SK-N-SH treated with all-trans-retinoic acid at 6 μM for 48 hours (cell line): ENCODE measurements around the gene MON2.
"Not testable (repeated sequence)": the region's sequence is repeated elsewhere in the genome, so short reads cannot be mapped to it uniquely, and the experiment has no call there.

Source experiments
- ATAC-seq: fragments of 200-7000 bp; cut with Tn5 transposase; 3 replicates; pipeline ENCODE4 v1.9.1; 2020; ENCODE audit warnings: mild to moderate bottlenecking, moderate library complexity
- ARNTL ChIP-seq: fragments of 450-650 bp; formaldehyde crosslinking; IDR thresholded peaks from 2 replicates; pipeline ENCODE4 v1.5.0; 2020; ENCODE audit warnings: low read depth, mild to moderate bottlenecking, moderate library complexity, borderline replicate concordance
- BACH2 ChIP-seq: fragments of 250-450 bp; sonication (Bioruptor Pico); IDR thresholded peaks from 2 replicates; pipeline ENCODE4 v1.9.0; 2021; ENCODE audit warnings: mild to moderate bottlenecking, borderline replicate concordance
- CREB5 ChIP-seq: fragments of 250-450 bp; sonication (Bioruptor Pico); IDR thresholded peaks from 2 replicates; pipeline ENCODE4 v1.5.1; 2020; ENCODE audit warnings: low read depth, mild to moderate bottlenecking, moderate library complexity
- CSDC2 ChIP-seq: fragments of 250-450 bp; sonication (Bioruptor Pico); IDR thresholded peaks from 2 replicates; pipeline ENCODE4 v1.5.0; 2020; ENCODE audit warnings: mild to moderate bottlenecking, moderate library complexity
- CSRNP3 ChIP-seq: fragments of 250-450 bp; sonication (Bioruptor Pico); IDR thresholded peaks from 2 replicates; pipeline ENCODE4 v1.5.1; 2021; ENCODE audit warnings: mild to moderate bottlenecking, moderate library complexity
- GLIS3 ChIP-seq: fragments of 250-450 bp; sonication (Bioruptor Pico); IDR thresholded peaks from 2 replicates; pipeline ENCODE4 v1.5.0; 2020; ENCODE audit warnings: mild to moderate bottlenecking, moderate library complexity
- ISL1 ChIP-seq: fragments of 250-450 bp; sonication (Bioruptor Pico); IDR thresholded peaks from 2 replicates; pipeline ENCODE4 v2.1.2; 2022; ENCODE audit warnings: mild to moderate bottlenecking, moderate library complexity
- OSR1 ChIP-seq: fragments of 250-450 bp; sonication (Bioruptor Pico); IDR thresholded peaks from 2 replicates; pipeline ENCODE4 v1.8.0; 2022; ENCODE audit warnings: moderate library complexity, mild to moderate bottlenecking, inconsistent platforms
- PATZ1 ChIP-seq: fragments of 250-450 bp; sonication (Bioruptor Pico); IDR thresholded peaks from 2 replicates; pipeline ENCODE4 v1.8.0; 2020; ENCODE audit warnings: mild to moderate bottlenecking, moderate library complexity, borderline replicate concordance
- POU6F1 ChIP-seq: fragments of 250-450 bp; sonication (Bioruptor Pico); IDR thresholded peaks from 2 replicates; pipeline ENCODE4 v1.8.0; 2021; ENCODE audit warnings: low read depth, mild to moderate bottlenecking, moderate library complexity, borderline replicate concordance
- PPARA ChIP-seq: fragments of 250-450 bp; sonication (Bioruptor Pico); IDR thresholded peaks from 2 replicates; pipeline ENCODE4 v1.5.0; 2020; ENCODE audit warnings: mild to moderate bottlenecking, borderline replicate concordance
- RARB ChIP-seq: fragments of 250-450 bp; sonication (Bioruptor Pico); IDR thresholded peaks from 2 replicates; pipeline ENCODE4 v1.8.0; 2021; ENCODE audit warnings: mild to moderate bottlenecking, moderate library complexity
- TCF4 ChIP-seq: fragments of 250-450 bp; sonication (Bioruptor Pico); IDR thresholded peaks from 2 replicates; pipeline ENCODE4 v1.8.0; 2021; ENCODE audit warnings: mild to moderate bottlenecking, moderate library complexity, borderline replicate concordance
- TOX ChIP-seq: fragments of 250-450 bp; sonication (Bioruptor Pico); IDR thresholded peaks from 2 replicates; pipeline ENCODE4 v1.8.0; 2021; ENCODE audit warnings: mild to moderate bottlenecking, moderate library complexity, borderline replicate concordance
- TSHZ2 ChIP-seq: fragments of 250-450 bp; sonication (Bioruptor Pico); IDR thresholded peaks from 2 replicates; pipeline ENCODE4 v1.5.0; 2020; ENCODE audit warnings: mild to moderate bottlenecking, moderate library complexity
- ZC3H10 ChIP-seq: fragments of 250-450 bp; sonication (Bioruptor Pico); IDR thresholded peaks from 2 replicates; pipeline ENCODE4 v1.5.1; 2021; ENCODE audit warnings: mild to moderate bottlenecking, moderate library complexity
- ZFP3 ChIP-seq: fragments of 250-450 bp; sonication (Bioruptor Pico); IDR thresholded peaks from 2 replicates; pipeline ENCODE4 v1.5.0; 2020; ENCODE audit warnings: mild to moderate bottlenecking, moderate library complexity
- ZFP30 ChIP-seq: fragments of 450-650 bp; formaldehyde crosslinking; IDR thresholded peaks from 2 replicates; pipeline ENCODE4 v1.5.0; 2022; ENCODE audit warnings: mild to moderate bottlenecking, moderate library complexity
- ZNF70 ChIP-seq: fragments of 450-650 bp; formaldehyde crosslinking; IDR thresholded peaks from 2 replicates; pipeline ENCODE4 v1.5.0; 2020; ENCODE audit warnings: mild to moderate bottlenecking, moderate library complexity
- ZNF8 ChIP-seq: fragments of 450-650 bp; formaldehyde crosslinking; IDR thresholded peaks from 2 replicates; pipeline ENCODE4 v1.5.0; 2020; ENCODE audit warnings: mild to moderate bottlenecking, moderate library complexity

Gene MON2

GRCh38 chr12:62552906-62553556 is 86.4 kb downstream of the MON2 start (continued):
- TF ChIP-seq PATZ1 (CRISPR knock-in tag) (no peak), ZFP3 (no peak), TCF4 (no peak), CREB5 (CRISPR knock-in tag) (no peak), ZC3H10 (no peak)

GRCh38 chr12:62559366-62559765 is 92.7 kb downstream of the MON2 start:
- not testable (repeated sequence) for ATAC-seq

- ATAC-seq: peak; percentile 78
- TF ChIP-seq ISL1 (CRISPR knock-in tag) (peak; percentile 80), ARNTL (no peak), TCF4 (peak; percentile 13; the same call in 1 of the 2 replicates)
Observed at GRCh38 chr12:62562846-62563245, 96.2 kb downstream of the MON2 start.

GRCh38 chr12:62575036-62575435 is 108.4 kb downstream of the MON2 start:
- ATAC-seq: no peak
- TF ChIP-seq CSRNP3 (no peak), OSR1 (CRISPR knock-in tag) (no peak), GLIS3 (CRISPR knock-in tag) (no peak), RARB (CRISPR knock-in tag) (no peak), CREB5 (CRISPR knock-in tag) (no peak), TOX (CRISPR knock-in tag) (no peak), TSHZ2 (CRISPR knock-in tag) (no peak), TCF4 (no peak), ZFP3 (no peak), ARNTL (no peak), ZFP30 (CRISPR knock-in tag) (no peak), ZNF70 (no peak)

- no peak for ATAC-seq
- no peak for TF ChIP-seq ZNF8 (CRISPR knock-in tag)
- TF ChIP-seq PATZ1 (CRISPR knock-in tag): no peak
- no peak for TF ChIP-seq CSRNP3
- TF ChIP-seq ZFP3: no peak
- TF ChIP-seq TOX (CRISPR knock-in tag): no peak
- TF ChIP-seq TCF4: no peak
- TF ChIP-seq CSDC2 (CRISPR knock-in tag): no peak
- no peak for TF ChIP-seq POU6F1 (CRISPR knock-in tag)
- no peak for TF ChIP-seq RARB (CRISPR knock-in tag)
- TF ChIP-seq ZFP30 (CRISPR knock-in tag): no peak
- no peak for TF ChIP-seq BACH2 (CRISPR knock-in tag)
- no peak for TF ChIP-seq PPARA
- no peak for TF ChIP-seq GLIS3 (CRISPR knock-in tag)
Observed at GRCh38 chr12:62576503-62576902, 109.9 kb downstream of the MON2 start.
